K562 (cell line): ENCODE measurements around the gene SERINC5. TPM values are rescaled to one million over a fixed set of nuclear protein-coding genes. Genes with fewer than 3 reads are reported as not detected.

Experiments
- ATAC-seq: fragments of 200-7000 bp; cut with Tn5 transposase; 3 replicates; pipeline ENCODE4 v1.9.1; 2020; ENCODE audit warnings: moderate library complexity
- BruUV-seq: library from RNA; stranded (reverse); fragments of 400-500 nt; replicated peaks from 2 replicates; lab custom pipeline; 2021; lab: Mats Ljungman, UMichigan
- CTCF ChIA-PET: fragments of 300-600 bp; formaldehyde crosslinking; extraction: SDS; loops from one replicate; lab custom pipeline; 2021; ENCODE audit warnings: low intra/inter-chr PET ratio; lab: Yijun Ruan, JAX
- POLR2A ChIA-PET: fragments of 300-600, 350-650 bp; sonication (Branson Sonifier 250); formaldehyde crosslinking; extraction: SDS; loops from one replicate; lab custom pipeline; 2021; ENCODE audit warnings: antibody characterized with exemption, inconsistent platforms; lab: Yijun Ruan, JAX
- DNase-seq, 4 experiments: peaks; one replicate each; pipeline versions ENCODE4 v3.0.0 to v3.0.0-alpha.2; 2011 to 2018; ENCODE audit warnings: low spot score in 3 of 4, mixed read lengths in 3 of 4; ENCODE audit errors: extremely low read depth in 1 of 4
- FAIRE-seq: peaks from 2 replicates; lab custom pipeline; 2011; peaks lifted over from hg19 to GRCh38; lab: Jason Lieb, UNC
- H2AFZ ChIP-seq: 2 replicates; pipeline ENCODE4 v1.6.0; 2011; ENCODE audit warnings: low read depth, low read length, control low read depth, inconsistent platforms
- H3K27ac ChIP-seq: fragments of 200-600 bp; 3 replicates; pipeline ENCODE4 v1.8.0; 2011; ENCODE audit warnings: low read depth, mild to moderate bottlenecking, control low read depth, inconsistent platforms, low read length, moderate library complexity, mixed read lengths; ENCODE audit errors: extremely low read depth
- H3K27me3 ChIP-seq, 2 experiments: fragments of 300-600 bp in 1 of 2; 2 replicates in 1 of 2; 3 replicates in 1 of 2; pipeline versions ENCODE4 v1.6.0 to v1.8.0; 2011; ENCODE audit warnings: inconsistent platforms in 2 of 2, low read length in 2 of 2, mild to moderate bottlenecking in 1 of 2, mixed read lengths in 1 of 2, moderate library complexity in 1 of 2; ENCODE audit not compliant: control insufficient read depth in 2 of 2, insufficient read depth in 2 of 2
- H3K36me3 ChIP-seq: fragments of 300-600 bp; 3 replicates; pipeline ENCODE4 v1.8.0; 2011; ENCODE audit warnings: mild to moderate bottlenecking, low read length, inconsistent platforms; ENCODE audit not compliant: control insufficient read depth, insufficient read depth
- H3K4me1 ChIP-seq, 2 experiments: fragments of 200-600 bp in 1 of 2; replicated peaks in 1 of 2; 2 replicates in 1 of 2; 3 replicates in 1 of 2; pipeline versions ENCODE4 v1.5.1 to v1.8.0; 2011; ENCODE audit warnings: inconsistent platforms in 2 of 2, low read length in 2 of 2, mild to moderate bottlenecking in 1 of 2, mixed read lengths in 1 of 2, moderate library complexity in 1 of 2; ENCODE audit not compliant: control insufficient read depth in 2 of 2, insufficient read depth in 2 of 2
- H3K4me2 ChIP-seq: 2 replicates; pipeline ENCODE4 v1.6.1; 2011; ENCODE audit warnings: low read length, control low read depth, inconsistent platforms, mixed read lengths; ENCODE audit not compliant: insufficient read depth
- H3K4me3 ChIP-seq: fragments of 200-600 bp; sonication (generic), shearing (Covaris generic); 2 replicates; pipeline ENCODE4 v1.5.1; 2016; ENCODE audit warnings: control low read depth, inconsistent platforms
- H3K79me2 ChIP-seq: fragments of 200-600 bp; 3 replicates; pipeline ENCODE4 v1.8.0; 2011; ENCODE audit warnings: low read length, inconsistent platforms; ENCODE audit not compliant: control insufficient read depth, insufficient read depth
- H3K9ac ChIP-seq, 2 experiments: 2 replicates each; pipeline versions ENCODE4 v1.6.0 to v1.6.1; 2011; ENCODE audit warnings: low read depth in 2 of 2, low read length in 2 of 2, control low read depth in 1 of 2, inconsistent platforms in 1 of 2, mild to moderate bottlenecking in 1 of 2, mixed read lengths in 1 of 2; ENCODE audit not compliant: insufficient read depth in 1 of 2
- H3K9me1 ChIP-seq: one replicate; pipeline ENCODE4 v1.6.0; 2011; ENCODE audit warnings: inconsistent platforms, mild to moderate bottlenecking, low read length, moderate library complexity; ENCODE audit not compliant: control insufficient read depth, insufficient read depth
- H3K9me3 ChIP-seq: replicated peaks from 2 replicates; pipeline ENCODE4 v1.5.1; 2011; ENCODE audit warnings: low read depth, low read length, inconsistent platforms; ENCODE audit not compliant: control insufficient read depth, insufficient read depth
- H4K20me1 ChIP-seq: replicated peaks from 2 replicates; pipeline ENCODE4 v1.6.1; 2011; ENCODE audit warnings: low read length, inconsistent platforms, mixed read lengths; ENCODE audit not compliant: control insufficient read depth, insufficient read depth
- ATF6 ChIP-seq: sonication (generic); formaldehyde crosslinking; IDR thresholded peaks from 2 replicates; pipeline ENCODE4 v1.4.0; 2020; ENCODE audit warnings: mild to moderate bottlenecking, missing genetic modification reagents
- CTCF ChIP-seq, 3 experiments: IDR thresholded peaks in 2 of 3; conservative IDR thresholded peaks in 1 of 3; 2 replicates each; pipeline ENCODE4 v1.5.1; 2011 to 2012; ENCODE audit warnings: low read length in 3 of 3, mild to moderate bottlenecking in 3 of 3, control low read depth in 2 of 3, improper control_type of control experiment in 1 of 3, inconsistent platforms in 1 of 3, low read depth in 1 of 3, mixed read lengths in 1 of 3, moderate library complexity in 1 of 3; ENCODE audit not compliant: insufficient read depth in 2 of 3
- ETV1 ChIP-seq: fragments of 450-650 bp; conservative IDR thresholded peaks from 2 replicates; pipeline ENCODE4 v1.6.1; 2016; ENCODE audit warnings: missing genetic modification characterization, control low read depth, low read depth, missing compliant biosample characterization
- GTF2E2 ChIP-seq: fragments of 200-800 bp; sonication (Bioruptor generic); IDR thresholded peaks from 2 replicates; pipeline ENCODE4 v1.6.1; 2016; ENCODE audit warnings: missing genetic modification characterization, missing compliant biosample characterization
- HDAC1 ChIP-seq, 2 experiments: fragments of 450-650 bp; IDR thresholded peaks; 2 replicates each; pipeline ENCODE4 v1.6.1; 2016 to 2017; ENCODE audit warnings: inconsistent platforms in 1 of 2, mild to moderate bottlenecking in 1 of 2, moderate library complexity in 1 of 2
- KAT7 ChIP-seq: sonication (generic); formaldehyde crosslinking; IDR thresholded peaks from 2 replicates; pipeline ENCODE4 v1.8.0; 2022; ENCODE audit warnings: missing genetic modification reagents, mild to moderate bottlenecking, borderline replicate concordance
- MTA2 ChIP-seq: fragments of 450-650 bp; IDR thresholded peaks from 2 replicates; pipeline ENCODE4 v1.6.1; 2016; ENCODE audit warnings: low read depth
- NKRF ChIP-seq: fragments of 450-650 bp; IDR thresholded peaks from 2 replicates; pipeline ENCODE4 v1.6.1; 2016; ENCODE audit warnings: borderline replicate concordance
- PHF21A ChIP-seq: fragments of 450-650 bp; IDR thresholded peaks from 2 replicates; pipeline ENCODE4 v1.6.1; 2017; ENCODE audit warnings: low read depth, borderline replicate concordance
- TFE3 ChIP-seq: fragments of 450-650 bp; formaldehyde crosslinking; IDR thresholded peaks from 2 replicates; pipeline ENCODE4 v1.4.0; 2020; ENCODE audit warnings: mild to moderate bottlenecking, mixed read lengths
- XRCC3 ChIP-seq: fragments of 450-650 bp; IDR thresholded peaks from 2 replicates; pipeline ENCODE4 v1.6.1; 2017; ENCODE audit warnings: mild to moderate bottlenecking, moderate library complexity
- ZBTB9 ChIP-seq: fragments of 450-650 bp; formaldehyde crosslinking; IDR thresholded peaks from 2 replicates; pipeline ENCODE4 v1.4.0; 2020; ENCODE audit warnings: mild to moderate bottlenecking, moderate library complexity
- WGBS: fragments of 100-300 bp; shearing (Covaris generic); methylation state at CpG from one replicate; pipeline ENCODE4 v1.1.6; 2016; ENCODE audit warnings: low coverage, mixed read lengths; ENCODE audit not compliant: insufficient coverage; ENCODE audit errors: missing lambda C conversion rate; 5-methylcytosine and 5-hydroxymethylcytosine counted together
- in situ Hi-C: fragments of 300-500 bp; cut with MboI; formaldehyde crosslinking; loops from 4 replicates; pipeline ENCODE4 v1.15.0; 2018; ENCODE audit warnings: inconsistent platforms, mixed read lengths
- intact Hi-C: fragments of 100-400 bp; cut with micrococcal nuclease; formaldehyde crosslinking; loops from 2 replicates; pipeline ENCODE4 v1.14.2; 2022
- polyA plus RNA-seq, 8 experiments: library from polyadenylated mRNA; depleted of rRNA in 4 of 8; stranded (reverse) in 5 of 8; unstranded in 3 of 8; fragments of >200 nt; fragmentation: Nextera tagmentation in 2 of 8; fragmentation: Illumina TruSeq in 1 of 8; extraction: Ambion mirVana in 2 of 8; extraction: Trizol in 1 of 8; gene quantifications; 2 replicates each; pipeline versions ENCODE4 v1.2.1 to v1.2.3, GENCODE V29; 2011 to 2014; ENCODE audit warnings: inconsistent platforms in 1 of 8, missing spikeins in 1 of 8
- total RNA-seq, 7 experiments: library from RNA; depleted of rRNA in 6 of 7; stranded (reverse); fragments of >200 nt in 6 of 7; fragmentation: Illumina TruSeq in 2 of 7; extraction: Trizol in 2 of 7; gene quantifications; 2 replicates each; pipeline versions ENCODE4 v1.2.1 to v1.2.3, GENCODE V29; 2011 to 2021; ENCODE audit warnings: low replicate concordance in 1 of 7

The SERINC5 gene
- total and polyA plus RNA-seq, 9 of the 15 experiments (the other 6 are each of a cell fraction or from before 2014, with no cell fraction given), result 1.4 to 7.9 (median 3.7) TPM

GRCh38 chr5:80175337-80175736, 80.5 kb downstream of the SERINC5 start (continued):
- TF ChIP-seq NKRF (no peak), ETV1 (no peak), MTA2 (no peak), ZBTB9 (no peak), GTF2E2 (no peak)

- DNase-seq, result no peak
- H3K4me3 ChIP-seq, result no peak overlapping the region
- CTCF ChIA-PET, result no interaction called here
These were observed 81.1 kb downstream of the SERINC5 start for GRCh38 chr5:80174790-80175189.

More at GRCh38 chr5:80174790-80175189, 81.1 kb downstream of the SERINC5 start:
- WGBS, result 77% methylated on average over 5 of the region's 5 CpGs
- no peak overlapping the region for H3K9ac ChIP-seq
- FAIRE-seq (no peak), ATAC-seq (no peak)
- no peaks in the 10 kb centered on the region for H3K9me1 ChIP-seq
- no peaks in the 10 kb centered on the region for H3K9me3 ChIP-seq
- H4K20me1 ChIP-seq, result no peaks in the 10 kb centered on the region
- no peak overlapping the region for H3K27ac ChIP-seq
- H3K4me2 ChIP-seq, result no peak overlapping the region
- TF ChIP-seq PHF21A (no peak), CTCF (IDR thresholded peaks at IDR 0.05 in 2 of 3, conservative IDR thresholded peaks at IDR 0.05 in 1 of 3; ENCODE audit: insufficient read depth in 2 of 3, low read depth in 1 of 3, low read length in 3 of 3) (no peak), TFE3 (CRISPR knock-in tag) (no peak), KAT7 (no peak), XRCC3 (no peak), HDAC1 (IDR thresholded peaks at IDR 0.05) (no peak), ATF6 (no peak)
- no peaks in the 10 kb centered on the region; a peak in 1 of 5 replicates for H3K4me1 ChIP-seq
- BruUV-seq, result no TSS peak
- in situ Hi-C loops, result no loop called here
- no peak overlapping the region for H2AFZ ChIP-seq
- POLR2A ChIA-PET, result no interaction called here
- H3K79me2 ChIP-seq, result no peaks in the 10 kb centered on the region
- H3K27me3 ChIP-seq, result no peaks in the 10 kb centered on the region
- H3K36me3 ChIP-seq, result 0 out of 3 replicates have a peak, but pooled peaks cover 2% of the 10 kb centered on the region
- intact Hi-C loops, result no loop called here
